MG63 (cell line): ENCODE data around the gene ZNF880. TPM values are rescaled to one million over a fixed set of nuclear protein-coding genes. Genes with fewer than 3 reads are reported as not detected.
"Not testable (repeated sequence)": the region's sequence is repeated elsewhere in the genome, so short reads cannot be mapped to it uniquely, and the experiment has no call there.

ENCODE experiments used
- DNase-seq: peaks from one replicate; pipeline ENCODE4 v3.0.0-alpha.2; 2020
- H3K27me3 ChIP-seq: fragments of 250-450 bp; sonication (Bioruptor Pico); 2 replicates; pipeline ENCODE4 v1.5.1; 2020; ENCODE audit warnings: mild to moderate bottlenecking, moderate library complexity
- H3K36me3 ChIP-seq: fragments of 250-450 bp; sonication (Bioruptor Pico); 2 replicates; pipeline ENCODE4 v1.5.1; 2020; ENCODE audit warnings: mild to moderate bottlenecking, moderate library complexity
- H3K4me3 ChIP-seq: fragments of 250-450 bp; sonication (Bioruptor Pico); 2 replicates; pipeline ENCODE4 v1.5.1; 2020; ENCODE audit warnings: mild to moderate bottlenecking, moderate library complexity
- H3K9me3 ChIP-seq: fragments of 250-450 bp; sonication (Bioruptor Pico); 2 replicates; pipeline ENCODE4 v1.5.1; 2020; ENCODE audit warnings: mild to moderate bottlenecking, moderate library complexity
- total RNA-seq: library from RNA; depleted of rRNA; stranded (reverse); fragments of >200 nt; shearing (Covaris generic); gene quantifications from 2 replicates; pipeline ENCODE4 v1.2.3, GENCODE V29; 2014; ENCODE audit warnings: low replicate concordance; rRNA removed

ZNF880 gene
- total RNA-seq = 1.9 and 2.3 TPM in 2 replicates

DNA sequence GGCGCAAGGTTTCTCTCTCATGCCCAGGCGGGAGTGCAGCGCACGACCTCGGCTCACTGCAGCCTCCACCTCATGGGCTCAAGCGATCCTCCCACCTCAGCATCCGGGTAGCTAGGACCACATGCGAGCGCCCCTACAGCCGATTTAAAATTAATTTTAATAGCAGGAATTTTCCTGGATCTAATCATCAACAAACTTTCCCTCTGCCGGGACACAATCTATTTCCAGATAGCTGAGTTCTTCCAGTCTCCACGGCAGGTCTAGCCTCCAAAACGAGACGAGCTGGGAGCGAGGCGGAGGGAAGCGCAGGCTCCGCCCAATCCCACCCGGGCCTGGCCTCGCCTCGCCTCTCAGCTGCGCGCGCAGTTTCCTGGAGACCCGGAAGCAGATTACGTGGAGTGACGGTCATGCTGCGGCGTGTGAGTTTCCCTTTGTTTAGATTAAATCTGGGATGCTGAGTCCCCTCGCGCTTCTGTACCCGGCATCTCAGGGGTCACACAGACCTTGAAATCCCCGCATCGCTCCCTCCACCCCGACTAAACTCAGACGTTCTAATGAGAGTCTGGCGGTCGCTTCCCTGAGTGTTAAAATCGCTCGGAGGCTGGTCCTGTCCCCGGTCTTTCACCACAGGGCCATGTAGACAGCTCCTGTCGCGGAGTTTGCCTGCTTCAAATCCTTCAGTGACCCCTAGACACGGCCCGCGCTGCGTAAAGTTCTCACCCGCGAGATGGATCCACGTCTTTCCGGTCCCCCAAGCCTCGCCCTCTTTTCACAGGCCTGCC lies at the start of gene ZNF880:
TSS of gene ZNF880 (plus strand) at position 365 of the 782 bp plus-strand sequence. CDS start at position 408, 43 bp downstream.
- Histone ChIP-seq H3K4me3 (peak within 1 kb of the TSS; percentile 46), H3K27me3 (no peaks in the 10 kb centered on the region), H3K9me3 (peaks cover 44% of the 10 kb centered on the region), H3K36me3 (no peaks in the 10 kb centered on the region)
- DNase-seq = peak; percentile 76

DNA sequence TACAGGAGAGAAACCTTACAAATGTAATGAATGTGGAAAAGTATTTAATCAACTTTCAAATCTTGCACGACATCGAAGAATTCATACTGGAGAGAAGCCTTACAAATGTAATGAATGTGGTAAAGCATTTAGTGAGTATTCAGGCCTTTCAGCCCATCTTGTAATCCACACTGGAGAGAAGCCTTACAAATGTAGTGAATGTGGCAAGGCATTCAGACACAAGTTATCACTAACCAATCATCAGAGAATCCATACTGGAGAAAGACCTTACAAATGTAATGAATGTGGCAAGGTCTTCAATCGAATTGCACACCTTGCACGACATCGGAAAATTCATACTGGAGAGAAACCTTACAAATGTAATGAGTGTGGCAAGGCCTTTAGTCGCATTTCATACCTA lies 47.3 kb upstream of the ZNF880 start:
- Histone ChIP-seq H3K27me3 (no peaks in the 10 kb centered on the region), H3K9me3 (peaks cover 83% of the 10 kb centered on the region), H3K4me3 (no peak overlapping the region), H3K36me3 (peaks cover 77% of the 10 kb centered on the region)
- DNase-seq = no peak

DNA sequence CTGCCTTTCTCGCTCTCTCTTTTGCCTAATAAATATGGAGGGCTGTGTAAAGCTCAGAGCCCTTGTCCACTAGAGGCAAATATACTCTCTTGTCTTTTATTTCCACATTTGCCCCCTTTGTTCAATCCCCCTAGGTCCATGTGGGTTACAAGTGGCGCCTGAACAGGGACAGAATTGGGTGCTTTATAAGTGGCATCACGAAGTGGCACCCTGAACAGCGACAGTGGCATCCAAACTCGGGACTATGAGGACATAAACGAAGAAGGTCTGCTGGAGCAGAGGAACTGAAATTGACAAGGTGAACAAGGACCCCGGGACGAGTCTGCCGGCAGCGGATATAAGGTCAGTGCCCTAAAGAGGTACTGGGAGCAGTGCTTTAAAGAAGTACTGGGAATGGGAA lies 38.0 kb upstream of the ZNF880 start:
- Histone ChIP-seq H3K9me3 (peaks cover 39% of the 10 kb centered on the region), H3K27me3 (no peaks in the 10 kb centered on the region), H3K4me3 (no peak overlapping the region), H3K36me3 (no peaks in the 10 kb centered on the region)
- DNase-seq = no peak

DNA sequence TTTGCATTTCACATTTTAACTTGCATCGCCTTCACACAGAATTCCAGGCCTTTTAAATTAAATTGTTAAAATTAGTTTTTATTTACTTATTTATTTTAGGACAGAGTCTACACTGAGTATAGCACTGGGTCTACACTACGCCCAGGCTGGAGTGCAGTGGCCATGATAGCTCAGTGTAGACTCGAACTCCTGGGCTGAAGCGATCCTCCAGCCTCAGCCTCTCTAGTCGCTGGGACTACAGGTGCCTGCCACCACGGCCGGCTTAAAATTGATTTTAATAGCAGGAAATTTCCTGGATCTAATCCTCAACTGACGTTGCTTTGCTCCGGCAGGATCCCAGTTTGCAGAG lies 34.0 kb upstream of the ZNF880 start:
- Histone ChIP-seq H3K27me3 (no peaks in the 10 kb centered on the region), H3K9me3 (peaks cover 24% of the 10 kb centered on the region), H3K4me3 (peak overlapping the region; percentile 67), H3K36me3 (no peaks in the 10 kb centered on the region)
- DNase-seq = no peak

DNA sequence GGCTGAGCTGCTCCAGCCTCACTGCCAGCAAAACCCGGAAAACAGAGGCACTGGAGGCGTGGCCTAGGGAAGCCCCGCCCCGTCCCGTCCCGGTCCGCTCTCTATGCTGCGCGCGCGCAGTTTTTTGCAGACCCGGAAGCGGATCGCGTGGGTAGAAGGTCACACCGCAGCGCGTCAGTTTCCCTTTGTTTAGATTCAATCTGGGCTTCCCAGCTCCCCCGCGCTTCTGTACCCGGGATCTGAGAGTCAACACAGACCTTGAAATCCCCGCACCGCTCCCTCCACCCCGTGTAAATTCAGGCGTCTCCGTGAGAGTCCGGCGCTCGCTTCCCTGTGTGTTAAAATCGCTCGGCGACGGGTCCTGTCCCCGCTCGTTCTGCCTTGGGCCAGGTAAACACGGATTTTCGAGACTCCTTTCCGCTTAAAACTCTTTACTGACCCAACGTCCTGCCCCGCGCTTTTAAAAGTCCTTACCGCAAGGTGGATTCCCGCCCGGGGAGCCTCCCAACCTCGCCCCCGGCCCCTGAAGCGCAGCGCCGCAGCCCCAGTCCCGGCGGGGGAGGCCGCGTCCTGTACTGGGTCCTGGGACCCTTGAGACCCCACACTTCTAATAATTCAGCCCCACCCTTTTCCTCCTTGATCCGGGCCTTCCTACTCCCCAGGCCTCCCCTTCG lies 33.5 kb upstream of the ZNF880 start, which contains the start of gene ZNF610:
TSS of gene ZNF610 (plus strand) at position 127 of the 674 bp plus-strand sequence. CDS start 12,930 bp downstream, outside the sequence.
- Histone ChIP-seq H3K4me3 (peak within 1 kb of the TSS; percentile 67), H3K9me3 (peaks cover 19% of the 10 kb centered on the region), H3K27me3 (no peaks in the 10 kb centered on the region), H3K36me3 (no peaks in the 10 kb centered on the region)
- peak; percentile 86 for DNase-seq

DNA sequence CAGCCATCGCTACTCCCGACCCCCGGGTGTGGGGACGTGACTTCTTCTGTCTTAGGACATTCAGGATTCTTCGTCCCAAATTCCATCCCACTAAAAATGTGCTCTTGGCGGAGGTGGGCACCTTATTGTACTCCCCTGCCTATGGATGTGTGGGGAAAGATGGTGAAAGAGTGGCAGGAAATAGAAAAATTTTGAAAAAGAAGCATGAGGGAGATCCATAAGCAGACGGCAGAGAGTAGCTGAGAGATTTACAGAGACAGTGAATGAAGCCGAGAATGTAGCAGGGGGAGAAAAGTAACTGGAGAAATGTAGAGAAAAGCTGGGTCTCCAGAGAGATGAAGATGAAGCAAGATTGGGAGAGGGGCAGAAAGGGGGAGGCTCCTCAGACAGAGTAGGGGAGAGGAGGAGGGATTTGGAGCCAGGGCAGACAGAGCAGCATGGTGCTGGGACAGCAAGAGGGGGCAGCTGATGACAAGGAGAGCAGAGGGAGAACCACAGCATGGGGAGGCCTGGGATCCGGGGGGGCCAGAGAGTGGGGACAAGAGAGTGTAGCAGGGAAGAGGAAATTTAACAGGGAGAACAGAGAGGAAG lies 32.8 kb upstream of the ZNF880 start:
- H3K4me3 ChIP-seq = peak overlapping the region; percentile 67
- DNase-seq = no peak
- no peaks in the 10 kb centered on the region for H3K27me3 ChIP-seq
- H3K9me3 ChIP-seq = peaks cover 13% of the 10 kb centered on the region
- H3K36me3 ChIP-seq = no peaks in the 10 kb centered on the region

DNA sequence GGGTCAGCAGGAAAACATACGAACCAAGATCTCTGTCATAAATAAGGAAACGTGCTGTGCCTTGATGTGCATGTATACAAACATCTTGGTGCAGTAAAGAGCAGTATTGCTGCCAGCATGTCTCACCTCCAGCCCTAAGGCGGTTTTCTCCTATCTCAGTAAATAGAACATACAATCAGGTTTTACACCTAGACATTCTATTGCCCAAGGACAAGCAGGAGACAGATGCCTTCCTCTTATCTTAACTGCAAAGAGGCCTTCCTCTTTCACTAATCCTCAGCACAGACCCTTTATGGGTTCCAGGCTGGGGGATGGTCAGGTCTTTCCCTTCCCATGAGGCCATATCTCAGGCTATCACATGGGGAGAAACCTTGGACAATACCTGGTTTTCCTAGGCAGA lies 30.7 kb upstream of the ZNF880 start:
- not testable (repeated sequence) for H3K36me3 ChIP-seq, H3K9me3 ChIP-seq, H3K27me3 ChIP-seq, DNase-seq, H3K4me3 ChIP-seq

DNA sequence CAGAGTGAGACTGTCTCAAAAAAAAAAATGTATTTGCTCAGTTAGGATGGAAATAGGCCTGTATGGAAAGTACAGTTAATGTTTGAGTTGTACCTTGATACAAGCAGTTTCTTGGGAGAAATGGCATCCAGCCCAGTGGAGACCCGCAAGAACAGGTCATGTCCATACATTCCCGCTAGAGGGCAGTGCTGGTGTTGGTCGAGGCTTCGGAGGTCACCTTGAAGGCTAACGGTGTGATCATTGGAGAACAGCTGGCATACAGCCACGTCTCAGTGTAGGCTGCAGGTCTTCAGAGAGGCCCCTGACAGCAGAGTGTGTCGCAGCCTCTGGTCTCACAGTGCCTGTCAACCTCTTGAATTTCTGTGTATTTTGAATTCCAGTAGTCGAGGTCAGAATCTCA lies 26.2 kb upstream of the ZNF880 start:
- no peaks in the 10 kb centered on the region for H3K27me3 ChIP-seq
- H3K9me3 ChIP-seq = no peaks in the 10 kb centered on the region; the same call in none of the 2 replicates
- no peak for DNase-seq
- H3K4me3 ChIP-seq = no peak overlapping the region
- H3K36me3 ChIP-seq = no peaks in the 10 kb centered on the region; the same call in 1 of the 2 replicates

DNA sequence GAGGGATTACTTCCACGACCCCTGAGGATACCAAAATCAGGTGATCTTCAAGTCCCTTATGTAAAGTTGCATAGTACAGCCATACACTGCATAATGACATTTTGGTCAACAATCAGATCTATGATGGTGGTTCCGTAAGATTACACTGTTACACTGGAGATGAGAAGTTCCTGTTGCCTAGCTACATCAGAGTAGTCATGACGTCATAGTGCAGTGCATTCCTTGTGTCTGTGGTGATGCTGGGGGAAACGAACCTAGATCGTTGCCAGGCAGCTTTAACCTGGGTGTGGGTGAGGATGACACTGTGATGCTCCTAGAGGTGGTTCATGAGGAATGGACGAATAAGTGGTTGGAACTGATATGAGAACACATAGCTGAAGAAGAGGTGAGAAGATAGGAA lies 24.6 kb upstream of the ZNF880 start:
- Histone ChIP-seq H3K4me3 (no peak overlapping the region), H3K9me3 (no peaks in the 10 kb centered on the region; the same call in none of the 2 replicates), H3K36me3 (no peaks in the 10 kb centered on the region; the same call in 1 of the 2 replicates), H3K27me3 (no peaks in the 10 kb centered on the region)
- no peak for DNase-seq

DNA sequence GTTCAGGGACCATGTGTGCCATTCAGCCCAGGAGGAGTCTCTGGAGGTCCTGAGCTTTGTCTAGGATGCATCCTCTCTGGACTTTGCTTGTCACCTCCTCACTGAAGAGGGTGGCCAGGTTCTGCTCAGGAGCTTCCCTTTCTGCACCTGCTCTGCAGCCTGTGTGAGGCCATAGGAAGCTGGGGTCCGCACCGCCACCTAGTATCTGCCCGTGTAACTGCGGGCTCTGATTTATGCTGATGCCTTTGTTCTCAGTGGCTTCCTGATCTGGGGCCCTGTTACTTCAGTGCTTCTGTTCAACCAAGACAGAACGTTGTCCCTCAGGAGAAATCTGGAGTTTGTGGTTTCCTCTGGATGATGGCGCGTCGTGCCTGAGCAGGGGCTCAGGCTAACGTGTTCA lies 18.2 kb upstream of the ZNF880 start:
- DNase-seq = no peak
- no peaks in the 10 kb centered on the region for H3K27me3 ChIP-seq
- no peak overlapping the region for H3K4me3 ChIP-seq
- H3K9me3 ChIP-seq = peaks cover 1% of the 10 kb centered on the region; the same call in 1 of the 2 replicates
- H3K36me3 ChIP-seq = no peaks in the 10 kb centered on the region; the same call in 1 of the 2 replicates

DNA sequence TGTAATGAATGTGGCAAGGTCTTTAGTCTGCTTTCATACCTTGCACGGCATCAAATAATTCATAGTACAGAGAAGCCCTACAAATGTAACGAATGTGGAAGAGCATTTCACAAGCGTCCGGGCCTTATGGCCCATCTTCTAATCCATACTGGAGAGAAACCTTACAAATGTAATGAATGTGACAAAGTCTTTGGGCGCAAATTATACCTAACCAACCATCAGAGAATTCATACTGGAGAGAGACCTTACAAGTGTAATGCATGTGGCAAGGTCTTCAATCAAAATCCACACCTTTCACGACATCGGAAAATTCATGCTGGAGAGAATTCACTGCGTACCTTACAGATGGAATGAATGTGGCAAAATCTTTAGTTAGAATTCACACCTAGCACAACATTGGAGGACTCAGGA lies 3.3 kb upstream of the ZNF880 start:
- peaks cover 56% of the 10 kb centered on the region for H3K9me3 ChIP-seq
- H3K4me3 ChIP-seq = no peak overlapping the region
- H3K36me3 ChIP-seq = no peaks in the 10 kb centered on the region
- no peak for DNase-seq
- no peaks in the 10 kb centered on the region for H3K27me3 ChIP-seq

DNA sequence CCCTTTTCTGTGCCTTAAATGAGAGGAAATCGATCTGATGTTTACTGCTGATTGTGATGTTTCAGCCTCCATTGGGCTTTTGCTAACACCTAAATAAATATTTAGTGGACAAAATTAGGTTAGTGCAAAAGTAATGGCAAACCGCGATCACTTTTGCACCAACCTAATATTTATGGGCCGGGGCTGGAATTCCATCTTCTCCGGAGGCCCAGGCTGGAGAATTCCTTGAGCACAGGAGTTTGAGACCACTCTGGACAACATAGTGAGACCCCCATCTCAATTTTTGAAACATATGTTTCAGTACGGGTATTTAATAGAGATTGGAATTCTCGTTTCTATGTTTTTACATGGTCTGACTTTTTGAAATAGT lies 603 bp downstream of the ZNF880 start:
- H3K36me3 ChIP-seq = no peaks in the 10 kb centered on the region
- no peak for DNase-seq
- H3K4me3 ChIP-seq = peak overlapping the region; percentile 46
- peaks cover 43% of the 10 kb centered on the region for H3K9me3 ChIP-seq
- H3K27me3 ChIP-seq = no peaks in the 10 kb centered on the region

DNA sequence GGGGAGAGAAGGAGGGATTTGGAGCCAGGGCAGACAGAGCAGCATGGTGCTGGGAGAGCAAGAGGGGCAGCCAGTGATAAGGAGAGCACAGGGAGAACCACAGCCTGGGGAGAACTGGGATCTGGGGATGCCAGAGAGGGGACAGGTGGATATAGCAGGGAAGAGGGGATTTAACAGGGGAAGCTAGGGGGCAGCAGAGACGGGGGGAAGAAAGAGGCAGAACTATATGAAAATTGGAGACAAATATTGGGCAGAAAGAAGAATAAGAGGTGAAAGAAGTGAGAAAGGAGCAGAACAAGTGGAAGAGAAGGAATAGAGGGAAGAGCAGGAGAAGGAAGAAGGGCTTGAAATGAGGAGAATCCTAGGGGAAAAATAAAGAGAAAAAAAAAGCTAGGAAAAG lies 21.4 kb downstream of the ZNF880 start:
- H3K36me3 ChIP-seq = no peaks in the 10 kb centered on the region
- H3K4me3 ChIP-seq = no peak overlapping the region
- no peaks in the 10 kb centered on the region for H3K27me3 ChIP-seq
- no peak for DNase-seq
- peaks cover 9% of the 10 kb centered on the region for H3K9me3 ChIP-seq

DNA sequence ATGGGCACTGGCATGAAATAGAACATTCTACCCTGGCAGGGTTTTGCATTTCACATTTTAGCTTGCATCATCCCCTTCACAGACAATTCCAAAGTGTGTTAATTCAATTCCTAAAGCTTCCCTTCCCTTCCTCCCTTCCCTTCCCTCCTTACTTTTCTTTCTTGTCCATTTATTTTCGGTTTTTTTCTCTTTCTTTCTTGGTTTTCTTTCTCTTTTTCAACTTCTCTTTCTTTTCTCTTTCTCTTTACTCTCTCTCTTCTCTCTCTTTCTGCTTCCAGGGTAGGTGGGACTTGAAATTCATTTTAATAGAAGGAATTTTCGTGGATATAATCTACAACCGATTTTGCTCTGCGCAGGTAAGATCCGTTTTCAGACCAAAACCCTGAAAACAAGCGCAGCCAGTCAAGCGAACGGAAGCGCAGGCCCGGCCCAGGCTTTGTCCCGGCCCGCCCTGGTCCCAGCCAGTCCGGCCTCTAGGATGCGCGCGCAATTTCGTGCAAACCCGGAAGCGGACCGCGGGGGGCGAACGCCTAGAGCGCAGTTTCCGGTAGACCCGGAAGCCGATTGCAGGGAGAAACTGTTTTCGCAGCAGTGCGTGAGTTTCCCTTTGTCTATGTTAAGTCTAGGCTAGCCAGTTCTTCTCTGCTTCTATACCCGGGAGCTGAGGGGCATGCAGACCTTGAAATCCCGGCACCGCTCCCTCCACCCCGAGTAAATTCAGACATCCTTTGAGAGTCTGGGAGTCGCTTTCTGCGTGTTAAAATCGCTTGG lies 27.8 kb downstream of the ZNF880 start, which contains the start of gene ZNF528:
TSS of gene ZNF528 (plus strand) at position 540 of the 771 bp plus-strand sequence. CDS start 4,165 bp downstream, outside the sequence.
- Histone ChIP-seq H3K36me3 (no peaks in the 10 kb centered on the region), H3K9me3 (peaks cover 29% of the 10 kb centered on the region), H3K4me3 (peak within 1 kb of the TSS; percentile 46), H3K27me3 (no peaks in the 10 kb centered on the region)
- DNase-seq = peak; percentile 86

DNA sequence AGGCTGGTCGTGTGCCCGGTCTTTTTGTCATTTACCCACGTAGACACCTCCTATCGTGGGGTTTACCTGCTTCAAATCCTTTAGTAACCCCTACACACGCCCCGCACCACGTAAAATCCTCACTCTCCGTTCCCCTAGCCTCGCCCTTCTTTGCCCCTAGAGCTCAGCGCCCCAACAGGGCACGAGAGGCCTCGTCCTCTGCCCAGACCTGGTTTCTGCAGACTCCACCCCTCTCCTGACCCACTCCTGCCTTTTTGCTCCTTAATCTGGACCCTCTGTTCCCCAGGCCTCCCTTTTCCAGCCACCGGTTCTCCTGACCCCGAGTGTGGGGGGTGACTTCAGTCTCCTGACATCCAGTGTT lies 28.3 kb downstream of the ZNF880 start:
- no peak for DNase-seq
- Histone ChIP-seq H3K27me3 (no peaks in the 10 kb centered on the region), H3K36me3 (no peaks in the 10 kb centered on the region), H3K9me3 (peaks cover 29% of the 10 kb centered on the region), H3K4me3 (peak overlapping the region; percentile 46)

DNA sequence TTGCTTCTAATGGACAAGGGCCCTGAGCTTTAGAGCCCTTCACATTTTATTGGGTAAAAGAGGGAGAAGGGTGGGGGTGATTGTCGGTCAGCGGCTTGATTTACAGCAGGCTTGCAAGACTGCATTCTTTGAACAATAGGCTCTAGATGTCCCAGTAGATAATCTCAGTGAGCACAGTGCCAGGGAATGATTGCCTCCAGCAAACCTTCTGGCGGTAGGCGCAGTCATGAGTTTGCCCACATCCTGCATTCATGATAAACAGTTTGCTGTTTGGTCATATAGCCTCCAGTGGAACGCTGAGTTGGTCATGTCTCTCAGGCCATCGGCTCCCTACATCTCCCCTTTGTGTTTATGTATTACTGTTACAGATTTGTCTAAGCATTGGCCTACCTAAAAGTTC lies 40.6 kb downstream of the ZNF880 start:
- H3K36me3 ChIP-seq = no peaks in the 10 kb centered on the region
- no peaks in the 10 kb centered on the region for H3K27me3 ChIP-seq
- H3K4me3 ChIP-seq = no peak overlapping the region
- H3K9me3 ChIP-seq = peaks cover 6% of the 10 kb centered on the region; the same call in 1 of the 2 replicates
- DNase-seq = no peak
